ENCODE data around the gene INSR. TPM values are rescaled to one million over a fixed set of nuclear protein-coding genes. Genes with fewer than 3 reads are reported as not detected.

INSR gene
- total and polyA plus RNA-seq, 3 experiments from 2014 or later: 1.2 TPM; not detected in 1

DNA sequence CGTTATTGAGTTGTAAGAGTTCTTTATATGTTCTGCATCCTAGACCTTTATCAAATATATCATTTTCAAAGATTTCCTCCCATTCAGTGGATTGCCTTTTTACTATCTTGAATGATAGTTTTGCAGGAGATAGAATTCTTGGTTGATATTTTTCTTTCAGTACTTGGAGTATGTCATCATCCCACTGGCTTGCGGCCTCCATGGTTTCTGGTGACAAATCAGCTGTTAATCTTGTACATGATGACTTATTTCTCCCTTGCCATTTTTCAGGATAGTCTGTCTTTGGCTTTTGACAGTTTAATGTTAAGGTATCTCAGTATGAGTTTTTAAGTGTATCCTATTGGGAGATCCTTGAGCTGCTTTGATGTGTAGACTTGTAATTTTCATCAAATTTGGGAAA lies 216.2 kb downstream of the INSR start:
- H3K4me3 Mint-ChIP-seq: peak overlapping the region in 1 of 7 donors; percentile 41
- Histone ChIP-seq H3K36me3 (ENCODE audit: insufficient read depth, low read length) (peaks cover 89% of the 10 kb centered on the region), H3K9me3 (ENCODE audit: low read length) (peaks cover 48% of the 10 kb centered on the region), H3K4me1 (ENCODE audit: insufficient read depth, low read length) (no peaks in the 10 kb centered on the region), H3K4me3 (ENCODE audit: low read length) (no peak overlapping the region), H3K27me3 (ENCODE audit: insufficient read depth, low read length, poor library complexity, severe bottlenecking) (no peaks in the 10 kb centered on the region), H3K27ac (ENCODE audit: low read depth, low read length) (no peak overlapping the region)
- H3K4me1 Mint-ChIP-seq: peaks cover 0 to 3% (median 0%) of the 10 kb centered on the region in 3 donors
- no peak for DNase-seq
- H3K27me3 Mint-ChIP-seq: no peaks in the 10 kb centered on the region
- H3K9me3 Mint-ChIP-seq: peaks cover 25 to 75% (median 71%) of the 10 kb centered on the region in 5 donors
- ChIA-PET POLR2A (interaction anchor here (1.0 kb wide), 1 partner anchor 8 kb away, joined by 3 read pairs; the partner anchor contains the start of gene ZNF557), CTCF (no interaction called here)
- no peak overlapping the region for H3K27ac Mint-ChIP-seq
- H3K36me3 Mint-ChIP-seq: peaks cover 59 to 91% (median 88%) of the 10 kb centered on the region in 3 donors

DNA sequence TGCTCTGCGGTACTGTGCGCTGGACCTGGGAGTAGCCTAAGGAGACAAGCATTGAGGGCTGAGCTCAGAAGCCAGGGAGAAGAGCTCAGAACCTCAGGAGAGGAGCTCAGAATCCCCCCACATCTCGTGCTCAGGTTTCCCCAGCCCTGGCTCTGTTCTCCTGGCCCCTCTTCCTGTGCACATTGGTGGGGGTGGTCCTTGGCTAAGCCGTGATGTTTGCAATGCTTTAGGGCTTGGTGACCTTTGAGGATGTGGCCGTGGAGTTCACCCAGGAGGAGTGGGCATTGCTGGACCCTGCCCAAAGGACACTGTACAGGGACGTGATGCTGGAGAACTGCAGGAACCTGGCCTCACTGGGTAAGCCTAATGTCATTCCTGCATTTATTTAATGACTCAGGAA lies 218.1 kb downstream of the INSR start:
- Histone ChIP-seq H3K4me3 (ENCODE audit: low read length) (no peak overlapping the region), H3K9me3 (ENCODE audit: low read length) (peaks cover 30% of the 10 kb centered on the region), H3K4me1 (ENCODE audit: insufficient read depth, low read length) (peaks cover under 1% of the 10 kb centered on the region), H3K27me3 (ENCODE audit: insufficient read depth, low read length, poor library complexity, severe bottlenecking) (no peaks in the 10 kb centered on the region), H3K36me3 (ENCODE audit: insufficient read depth, low read length) (peaks cover 84% of the 10 kb centered on the region), H3K27ac (ENCODE audit: low read depth, low read length) (no peak overlapping the region)
- H3K36me3 Mint-ChIP-seq: peaks cover 53 to 85% (median 77%) of the 10 kb centered on the region in 3 donors
- peaks cover 6 to 11% (median 9%) of the 10 kb centered on the region in 3 donors for H3K4me1 Mint-ChIP-seq
- H3K27ac Mint-ChIP-seq: no peak overlapping the region
- ChIA-PET CTCF (no interaction called here), POLR2A (no interaction called here)
- no peak overlapping the region for H3K4me3 Mint-ChIP-seq
- H3K27me3 Mint-ChIP-seq: no peaks in the 10 kb centered on the region
- DNase-seq: no peak
- peaks cover 17 to 57% (median 52%) of the 10 kb centered on the region in 5 donors for H3K9me3 Mint-ChIP-seq

DNA sequence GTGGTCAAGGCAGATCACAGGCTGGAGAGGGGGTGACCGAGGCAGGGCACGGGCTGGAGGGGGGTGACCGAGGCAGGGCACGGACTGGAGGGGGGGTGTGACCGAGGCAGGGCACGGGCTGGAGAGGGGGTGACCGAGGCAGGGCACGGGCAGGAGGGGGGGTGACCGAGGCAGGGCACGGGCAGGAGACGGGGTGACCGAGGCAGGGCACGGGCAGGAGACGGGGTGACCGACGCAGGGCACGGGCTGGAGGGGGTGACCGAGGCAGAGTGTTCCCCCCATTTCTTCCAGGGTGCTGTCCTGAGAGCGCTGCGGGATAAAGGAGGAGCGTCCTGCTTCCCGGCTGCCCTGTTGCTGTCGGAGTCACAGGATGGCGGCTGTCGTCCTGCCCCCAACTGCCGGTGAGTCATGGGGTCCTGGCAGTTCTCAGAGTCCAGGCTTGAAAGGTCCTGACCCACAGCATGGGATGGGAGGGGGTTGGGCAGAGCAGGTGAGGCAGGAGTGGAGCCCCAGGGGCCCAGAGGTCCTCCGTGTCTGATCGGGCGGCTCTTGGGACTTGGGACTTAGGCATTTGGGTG lies 219.4 kb downstream of the INSR start:
- Histone ChIP-seq H3K27me3 (ENCODE audit: insufficient read depth, low read length, poor library complexity, severe bottlenecking) (no peaks in the 10 kb centered on the region), H3K36me3 (ENCODE audit: insufficient read depth, low read length) (peaks cover 75% of the 10 kb centered on the region), H3K9me3 (ENCODE audit: low read length) (peaks cover 16% of the 10 kb centered on the region), H3K4me3 (ENCODE audit: low read length) (no peak overlapping the region), H3K4me1 (ENCODE audit: insufficient read depth, low read length) (peaks cover 13% of the 10 kb centered on the region), H3K27ac (ENCODE audit: low read depth, low read length) (no peak overlapping the region)
- H3K36me3 Mint-ChIP-seq: peaks cover 43 to 83% (median 64%) of the 10 kb centered on the region in 3 donors
- H3K9me3 Mint-ChIP-seq: peaks cover 17 to 43% (median 39%) of the 10 kb centered on the region in 5 donors
- ChIA-PET CTCF (no interaction called here), POLR2A (no interaction called here)
- no peak overlapping the region for H3K4me3 Mint-ChIP-seq
- peaks cover 12 to 22% (median 15%) of the 10 kb centered on the region in 3 donors for H3K4me1 Mint-ChIP-seq
- H3K27me3 Mint-ChIP-seq: no peaks in the 10 kb centered on the region
- DNase-seq: no peak
- no peak overlapping the region for H3K27ac Mint-ChIP-seq

DNA sequence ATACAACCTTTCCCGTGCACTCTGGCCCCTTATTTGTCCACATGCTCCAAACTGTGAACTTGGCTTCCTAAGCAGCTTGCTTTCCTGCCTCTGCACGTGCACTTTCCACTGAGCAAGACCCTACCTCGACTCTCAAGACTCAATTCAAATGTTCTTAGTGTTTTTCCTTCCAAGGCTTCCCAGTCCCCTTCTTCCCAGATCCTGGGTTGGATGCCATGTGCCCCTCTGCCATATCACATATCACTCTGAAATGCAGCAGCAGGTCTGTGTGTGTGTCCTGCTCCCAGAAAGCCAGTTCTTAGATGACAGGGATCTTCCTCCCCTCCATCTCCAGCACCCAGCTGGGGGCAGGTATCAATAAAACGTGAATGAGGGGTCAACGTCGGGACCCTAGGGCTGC lies 221.7 kb downstream of the INSR start:
- Mint-ChIP-seq H3K36me3 (peaks cover 26 to 68% (median 42%) of the 10 kb centered on the region in 3 donors), H3K27ac (peak overlapping the region in 4 of 8 donors; percentile 79 to 83 (median 82)), H3K27me3 (peaks cover 0 to 1% of the 10 kb centered on the region in 2 donors), H3K9me3 (peaks cover 3 to 21% (median 17%) of the 10 kb centered on the region in 5 donors), H3K4me1 (peaks cover 21 to 31% (median 24%) of the 10 kb centered on the region in 3 donors), H3K4me3 (peak overlapping the region; percentile 24 to 76 (median 63))
- Histone ChIP-seq H3K27me3 (ENCODE audit: insufficient read depth, low read length, poor library complexity, severe bottlenecking) (no peaks in the 10 kb centered on the region), H3K4me1 (ENCODE audit: insufficient read depth, low read length) (peaks cover 17% of the 10 kb centered on the region), H3K36me3 (ENCODE audit: insufficient read depth, low read length) (peaks cover 53% of the 10 kb centered on the region), H3K9me3 (ENCODE audit: low read length) (peaks cover 5% of the 10 kb centered on the region), H3K4me3 (ENCODE audit: low read length) (no peak overlapping the region), H3K27ac (ENCODE audit: low read depth, low read length) (no peak overlapping the region)
- ChIA-PET POLR2A (interaction anchor here (2.0 kb wide), 1 partner anchor 27 kb away, joined by 6 read pairs; no protein-coding TSS in a partner anchor), CTCF (no interaction called here)
- no peak for DNase-seq

DNA sequence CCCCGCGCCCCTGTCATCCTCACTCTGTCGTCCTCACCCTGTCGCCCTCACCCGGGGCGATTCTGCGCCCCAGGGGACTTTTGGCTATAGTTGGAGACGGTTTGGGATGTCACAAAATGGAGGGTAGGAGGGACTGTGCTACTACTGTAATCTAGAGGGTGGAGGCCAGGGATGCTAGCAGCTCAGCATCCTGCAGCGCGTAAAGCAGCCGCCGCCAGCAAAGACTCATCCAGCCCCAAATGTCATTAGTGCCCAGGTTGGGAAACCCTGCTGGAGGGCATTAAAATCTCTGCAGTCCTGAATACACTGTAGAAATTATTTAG lies 224.3 kb downstream of the INSR start:
- Histone ChIP-seq H3K9me3 (ENCODE audit: low read length) (no peaks in the 10 kb centered on the region), H3K4me1 (ENCODE audit: insufficient read depth, low read length) (peaks cover 17% of the 10 kb centered on the region), H3K36me3 (ENCODE audit: insufficient read depth, low read length) (peaks cover 28% of the 10 kb centered on the region), H3K27ac (ENCODE audit: low read depth, low read length) (peak overlapping the region; percentile 93), H3K27me3 (ENCODE audit: insufficient read depth, low read length, poor library complexity, severe bottlenecking) (no peaks in the 10 kb centered on the region), H3K4me3 (ENCODE audit: low read length) (peak overlapping the region; percentile 99)
- Mint-ChIP-seq H3K36me3 (peaks cover 9 to 42% (median 20%) of the 10 kb centered on the region in 3 donors), H3K9me3 (peaks cover 0 to 3% (median 2%) of the 10 kb centered on the region in 5 donors), H3K4me1 (peaks cover 21 to 31% (median 24%) of the 10 kb centered on the region in 3 donors), H3K27me3 (peaks cover 0 to 1% of the 10 kb centered on the region in 2 donors), H3K4me3 (peak overlapping the region; percentile 93 to 98 (median 95)), H3K27ac (peak overlapping the region; percentile 81 to 98 (median 94))
- ChIA-PET POLR2A (interaction anchor here (0.7 to 1.6 kb wide), 6 partner anchors 8 to 280 kb away, joined by 3 to 25 read pairs (median 4); no protein-coding TSS in a partner anchor), CTCF (interaction anchor here (1.1 to 1.6 kb wide), 3 partner anchors 29 to 280 kb away, joined by 3 to 4 read pairs (median 4); no protein-coding TSS in a partner anchor)
- no peak for DNase-seq

DNA sequence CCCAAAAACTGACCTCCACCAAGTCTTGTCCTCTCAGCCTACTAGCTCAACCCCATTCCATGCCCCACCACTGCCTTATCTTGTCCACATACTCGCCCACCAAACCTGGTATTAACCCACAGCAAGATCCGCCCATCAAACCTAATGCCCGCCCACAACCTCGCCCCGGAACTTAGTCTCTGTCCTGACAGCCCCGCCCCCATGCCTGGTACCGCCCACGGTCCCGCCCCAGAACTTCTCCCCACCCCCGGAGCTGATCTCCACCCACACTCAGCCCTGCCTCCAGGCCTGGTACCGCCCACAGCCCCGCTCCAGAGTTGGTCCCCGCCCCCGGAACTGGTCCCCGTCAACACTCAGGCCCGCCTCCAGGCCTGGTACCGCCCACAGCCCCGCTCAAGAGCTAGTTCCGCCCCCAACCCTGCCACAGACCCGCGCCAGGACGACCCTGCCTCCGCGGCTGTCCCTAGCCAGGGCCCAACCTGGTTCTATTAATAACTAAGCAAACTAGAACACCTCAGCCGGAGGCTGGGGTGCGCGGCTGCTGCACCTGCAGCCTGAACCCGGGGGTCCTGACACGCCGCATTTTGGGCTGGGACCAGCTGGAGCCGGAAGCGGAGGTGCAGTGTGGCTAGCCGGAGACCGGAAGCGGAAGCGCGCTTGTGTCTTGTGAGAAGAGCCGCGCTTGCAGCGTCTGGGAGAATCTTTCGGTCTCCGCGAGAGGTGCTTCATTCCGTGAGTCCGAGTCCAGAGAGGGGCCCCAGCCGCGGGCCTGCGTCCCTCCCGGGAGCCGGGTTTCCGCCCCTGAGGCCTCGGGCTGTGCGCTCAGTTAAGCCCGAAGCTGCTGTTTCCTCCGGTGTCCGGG lies 224.9 kb downstream of the INSR start, which contains the start of gene ZNF557:
TSS of gene ZNF557 (plus strand) at position 662 of the 862 bp plus-strand sequence. CDS start 5,372 bp downstream, outside the sequence.
- H3K27ac ChIP-seq (ENCODE audit: low read depth, low read length): peak within 1 kb of the TSS; percentile 93
- Mint-ChIP-seq H3K4me3 (peak within 1 kb of the TSS; percentile 93 to 98 (median 95)), H3K4me1 (peaks cover 21 to 31% (median 22%) of the 10 kb centered on the region in 3 donors), H3K27me3 (peaks cover 0 to 1% of the 10 kb centered on the region in 2 donors), H3K36me3 (peaks cover 8 to 38% (median 17%) of the 10 kb centered on the region in 3 donors), H3K27ac (peak within 1 kb of the TSS; percentile 81 to 98 (median 94)), H3K9me3 (peaks cover 0 to under 1% (median under 1%) of the 10 kb centered on the region in 5 donors)
- H3K27me3 ChIP-seq (ENCODE audit: insufficient read depth, low read length, poor library complexity, severe bottlenecking): no peaks in the 10 kb centered on the region
- H3K36me3 ChIP-seq (ENCODE audit: insufficient read depth, low read length): peaks cover 25% of the 10 kb centered on the region
- peak; percentile 99 to 100 (median 99) for DNase-seq
- peaks cover 17% of the 10 kb centered on the region for H3K4me1 ChIP-seq (ENCODE audit: insufficient read depth, low read length)
- POLR2A ChIA-PET: interaction anchor here (0.6 to 1.6 kb wide), 8 partner anchors 9 to 989 kb away, joined by 3 to 25 read pairs (median 4); no protein-coding TSS in a partner anchor
- no peaks in the 10 kb centered on the region for H3K9me3 ChIP-seq (ENCODE audit: low read length)
- H3K4me3 ChIP-seq (ENCODE audit: low read length): peak within 1 kb of the TSS; percentile 99
- CTCF ChIA-PET: interaction anchor here (1.0 to 1.6 kb wide), 5 partner anchors 16 to 280 kb away, joined by 3 to 4 read pairs (median 4); no protein-coding TSS in a partner anchor

DNA sequence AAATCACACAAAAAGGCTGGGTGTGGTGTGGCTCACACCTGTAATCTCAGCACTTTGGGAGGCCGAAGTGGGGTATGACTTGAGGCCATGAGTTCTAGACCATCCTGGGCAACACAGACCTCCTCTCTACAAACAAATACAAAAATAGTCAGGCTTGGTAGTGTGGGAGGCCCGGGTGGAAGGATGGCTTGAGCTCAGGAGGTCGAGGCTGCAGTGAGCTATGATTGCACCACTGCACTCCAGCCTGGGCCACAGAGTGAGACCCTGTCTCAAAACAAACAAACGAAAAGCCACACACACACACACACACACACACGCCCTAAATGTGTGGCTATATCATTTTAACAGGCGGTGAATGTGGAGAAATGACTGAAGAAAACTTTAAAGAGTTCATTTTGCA lies 225.6 kb downstream of the INSR start:
- H3K36me3 Mint-ChIP-seq: peaks cover 6 to 32% (median 12%) of the 10 kb centered on the region in 3 donors
- H3K9me3 Mint-ChIP-seq: no peaks in the 10 kb centered on the region
- peaks cover 17% of the 10 kb centered on the region for H3K4me1 ChIP-seq (ENCODE audit: insufficient read depth, low read length)
- ChIA-PET POLR2A (interaction anchor here (1.0 to 1.6 kb wide), 3 partner anchors 31 to 326 kb away, joined by 4 to 25 read pairs (median 6); no protein-coding TSS in a partner anchor), CTCF (interaction anchor here (1.0 to 1.6 kb wide), 4 partner anchors 17 to 281 kb away, joined by 3 to 4 read pairs (median 4); no protein-coding TSS in a partner anchor)
- H3K4me1 Mint-ChIP-seq: peaks cover 20 to 31% (median 21%) of the 10 kb centered on the region in 3 donors
- H3K27me3 ChIP-seq (ENCODE audit: insufficient read depth, low read length, poor library complexity, severe bottlenecking): no peaks in the 10 kb centered on the region
- no peak overlapping the region for H3K27ac ChIP-seq (ENCODE audit: low read depth, low read length)
- no peaks in the 10 kb centered on the region for H3K9me3 ChIP-seq (ENCODE audit: low read length)
- no peak for DNase-seq
- peaks cover 0 to 1% of the 10 kb centered on the region in 2 donors for H3K27me3 Mint-ChIP-seq
- peak overlapping the region; percentile 93 to 98 (median 95) for H3K4me3 Mint-ChIP-seq
- H3K27ac Mint-ChIP-seq: peak overlapping the region; percentile 55 to 98 (median 93)
- no peak overlapping the region for H3K4me3 ChIP-seq (ENCODE audit: low read length)
- H3K36me3 ChIP-seq (ENCODE audit: insufficient read depth, low read length): peaks cover 21% of the 10 kb centered on the region

All from CD8-positive, alpha-beta memory T cell (primary cell).